Naive B cell (primary cell): ENCODE measurements around the gene DIPK1A. TPM values are rescaled to one million over a fixed set of nuclear protein-coding genes. Genes with fewer than 3 reads are reported as not detected.
"Not testable (repeated sequence)": the region's sequence is repeated elsewhere in the genome, so short reads cannot be mapped to it uniquely, and the experiment has no call there.

Experiments used
- ATAC-seq, 2 donors: fragments of 150-1000 bp; cut with Tn5 transposase; 2 replicates each; pipeline ENCODE4 v1.10.0; 2021; ENCODE audit warnings: low read depth in 2 of 2, mild to moderate bottlenecking in 2 of 2, moderate library complexity in 2 of 2
- DNase-seq: peaks from one replicate; pipeline ENCODE4 v3.0.0; 2022
- H3K27ac Mint-ChIP-seq, 6 donors: one replicate each; pipeline ENCODE4 v1.8.0; 2020 to 2022; ENCODE audit warnings: mild to moderate bottlenecking in 6 of 6, mixed read lengths in 6 of 6, moderate library complexity in 5 of 6, inconsistent platforms in 2 of 6
- H3K27me3 Mint-ChIP-seq, 3 donors: one replicate each; pipeline ENCODE4 v1.8.0; 2021 to 2022; ENCODE audit warnings: mixed read lengths in 3 of 3, mild to moderate bottlenecking in 1 of 3
- H3K36me3 Mint-ChIP-seq, 2 donors: one replicate each; pipeline ENCODE4 v1.8.0; 2020 to 2022; ENCODE audit warnings: mixed read lengths in 2 of 2, inconsistent platforms in 1 of 2, mild to moderate bottlenecking in 1 of 2
- H3K4me1 Mint-ChIP-seq, 3 donors: one replicate each; pipeline ENCODE4 v1.8.0; 2020 to 2022; ENCODE audit warnings: mixed read lengths in 3 of 3, inconsistent platforms in 1 of 3, mild to moderate bottlenecking in 1 of 3, moderate library complexity in 1 of 3
- H3K4me3 Mint-ChIP-seq, 8 donors: one replicate each; pipeline ENCODE4 v1.8.0; 2020 to 2022; ENCODE audit warnings: mild to moderate bottlenecking in 8 of 8, mixed read lengths in 8 of 8, moderate library complexity in 8 of 8, inconsistent platforms in 2 of 8
- H3K9me3 Mint-ChIP-seq, 7 donors: one replicate each; pipeline ENCODE4 v1.8.0; 2020 to 2022; ENCODE audit warnings: mixed read lengths in 7 of 7, mild to moderate bottlenecking in 5 of 7, inconsistent platforms in 2 of 7, moderate library complexity in 1 of 7
- polyA plus RNA-seq, 6 donors: library from polyadenylated mRNA; unstranded; fragments of 300-500 nt; fragmentation: Illumina TruSeq; gene quantifications; one replicate each; pipeline ENCODE4 v1.2.3, GENCODE V29; 2021; ENCODE audit warnings: low read depth in 6 of 6

Gene DIPK1A
- polyA plus RNA-seq, 6 donors from 2014 or later, result 26.0 to 57.3 (median 32.4) TPM

- peak overlapping the region in 1 of 8 donors; percentile 50 for H3K4me3 Mint-ChIP-seq
- no peak for ATAC-seq
- no peaks in the 10 kb centered on the region for H3K9me3 Mint-ChIP-seq
- no peaks in the 10 kb centered on the region for H3K36me3 Mint-ChIP-seq
- DNase-seq, result no peak
- H3K27me3 Mint-ChIP-seq, result no peaks in the 10 kb centered on the region
- peaks cover 26 to 48% (median 36%) of the 10 kb centered on the region in 3 donors for H3K4me1 Mint-ChIP-seq
- H3K27ac Mint-ChIP-seq, result peak overlapping the region in 1 of 6 donors; percentile 29
Measured at GRCh38 chr1:92993581-92993980, 32.3 kb upstream of the DIPK1A start.

- Mint-ChIP-seq H3K4me1 (peaks cover 26 to 48% (median 36%) of the 10 kb centered on the region in 3 donors), H3K4me3 (peak overlapping the region in 2 of 8 donors; percentile 50 to 54), H3K36me3 (no peaks in the 10 kb centered on the region), H3K27ac (no peak overlapping the region), H3K27me3 (no peaks in the 10 kb centered on the region), H3K9me3 (no peaks in the 10 kb centered on the region)
- no peak for DNase-seq
- no peak for ATAC-seq
Measured at GRCh38 chr1:92992877-92993276, 31.6 kb upstream of the DIPK1A start.

- ATAC-seq (no peak), DNase-seq (no peak)
- peaks cover 26 to 48% (median 36%) of the 10 kb centered on the region in 3 donors for H3K4me1 Mint-ChIP-seq
- no peaks in the 10 kb centered on the region for H3K36me3 Mint-ChIP-seq
- no peaks in the 10 kb centered on the region for H3K9me3 Mint-ChIP-seq
- H3K27me3 Mint-ChIP-seq, result no peaks in the 10 kb centered on the region
- H3K4me3 Mint-ChIP-seq, result peak overlapping the region in 3 of 8 donors; percentile 19 to 51 (median 26)
- H3K27ac Mint-ChIP-seq, result peak overlapping the region in 4 of 6 donors; percentile 13 to 92 (median 48)
Measured at GRCh38 chr1:92992054-92992453, 30.8 kb upstream of the DIPK1A start.

- peaks cover 26 to 48% (median 36%) of the 10 kb centered on the region in 3 donors for H3K4me1 Mint-ChIP-seq
- H3K27ac Mint-ChIP-seq, result peak overlapping the region in 5 of 6 donors; percentile 12 to 88 (median 79)
- no peaks in the 10 kb centered on the region for H3K36me3 Mint-ChIP-seq
- ATAC-seq, result peak; percentile 35 to 60
- peak overlapping the region; percentile 12 to 76 (median 62) for H3K4me3 Mint-ChIP-seq
- no peaks in the 10 kb centered on the region for H3K9me3 Mint-ChIP-seq
- no peak for DNase-seq
- no peaks in the 10 kb centered on the region for H3K27me3 Mint-ChIP-seq
Measured at GRCh38 chr1:92990828-92991227, 29.6 kb upstream of the DIPK1A start.

GRCh38 chr1:92989936-92990583 lies 28.8 kb upstream of the DIPK1A start:
- DNase-seq (no peak), ATAC-seq (no peak)
- Mint-ChIP-seq H3K9me3 (no peaks in the 10 kb centered on the region), H3K36me3 (no peaks in the 10 kb centered on the region), H3K4me3 (peak overlapping the region in 4 of 8 donors; percentile 28 to 76 (median 57)), H3K27ac (peak overlapping the region in 3 of 6 donors; percentile 26 to 79 (median 43)), H3K27me3 (no peaks in the 10 kb centered on the region), H3K4me1 (peaks cover 26 to 48% (median 36%) of the 10 kb centered on the region in 3 donors)

- Mint-ChIP-seq H3K9me3 (no peaks in the 10 kb centered on the region), H3K36me3 (no peaks in the 10 kb centered on the region), H3K27me3 (no peaks in the 10 kb centered on the region), H3K4me1 (peaks cover 26 to 48% (median 41%) of the 10 kb centered on the region in 3 donors), H3K27ac (peak overlapping the region in 3 of 6 donors; percentile 20 to 51 (median 38)), H3K4me3 (no peak overlapping the region)
- ATAC-seq, result no peak
- no peak for DNase-seq
Measured at GRCh38 chr1:92989253-92989652, 28.0 kb upstream of the DIPK1A start.

- H3K27me3 Mint-ChIP-seq, result no peaks in the 10 kb centered on the region
- ATAC-seq (no peak), DNase-seq (no peak)
- H3K9me3 Mint-ChIP-seq, result no peaks in the 10 kb centered on the region
- no peak overlapping the region for H3K4me3 Mint-ChIP-seq
- H3K27ac Mint-ChIP-seq, result no peak overlapping the region
- peaks cover 25 to 35% (median 32%) of the 10 kb centered on the region in 3 donors for H3K4me1 Mint-ChIP-seq
- H3K36me3 Mint-ChIP-seq, result no peaks in the 10 kb centered on the region
Measured at GRCh38 chr1:92987462-92987861, 26.2 kb upstream of the DIPK1A start.

GRCh38 chr1:92985101-92985500 lies 23.8 kb upstream of the DIPK1A start:
- Mint-ChIP-seq H3K36me3 (no peaks in the 10 kb centered on the region), H3K27ac (peak overlapping the region in 1 of 6 donors; percentile 76), H3K4me1 (peaks cover 20 to 31% (median 30%) of the 10 kb centered on the region in 3 donors), H3K27me3 (no peaks in the 10 kb centered on the region), H3K4me3 (no peak overlapping the region), H3K9me3 (no peaks in the 10 kb centered on the region)
- ATAC-seq, result no peak
- DNase-seq, result no peak

- peaks cover 30 to 55% (median 46%) of the 10 kb centered on the region in 3 donors for H3K4me1 Mint-ChIP-seq
- H3K4me3 Mint-ChIP-seq, result peak overlapping the region in 7 of 8 donors; percentile 43 to 79 (median 55)
- peak overlapping the region; percentile 80 to 95 (median 94) for H3K27ac Mint-ChIP-seq
- DNase-seq (peak; percentile 27), ATAC-seq (peak; percentile 45 to 49)
- H3K27me3 Mint-ChIP-seq, result no peaks in the 10 kb centered on the region
- no peaks in the 10 kb centered on the region for H3K9me3 Mint-ChIP-seq
- H3K36me3 Mint-ChIP-seq, result no peaks in the 10 kb centered on the region
Measured at GRCh38 chr1:92980732-92981647, 19.7 kb upstream of the DIPK1A start.

GRCh38 chr1:92975551-92976232 lies 14.4 kb upstream of the DIPK1A start:
- Mint-ChIP-seq H3K4me1 (peaks cover 52 to 90% (median 68%) of the 10 kb centered on the region in 3 donors), H3K36me3 (no peaks in the 10 kb centered on the region), H3K9me3 (no peaks in the 10 kb centered on the region), H3K27ac (peak overlapping the region; percentile 34 to 98 (median 88)), H3K4me3 (peak overlapping the region; percentile 20 to 89 (median 70)), H3K27me3 (no peaks in the 10 kb centered on the region)
- ATAC-seq (peak; percentile 75 to 77), DNase-seq (peak; percentile 78)

- peak overlapping the region in 7 of 8 donors; percentile 41 to 83 (median 62) for H3K4me3 Mint-ChIP-seq
- peak overlapping the region; percentile 76 to 93 (median 86) for H3K27ac Mint-ChIP-seq
- not testable (repeated sequence) for H3K27me3 Mint-ChIP-seq
Measured at GRCh38 chr1:92974112-92974511, 12.8 kb upstream of the DIPK1A start.

GRCh38 chr1:92973203-92973897 lies 12.1 kb upstream of the DIPK1A start:
- Mint-ChIP-seq H3K27me3 (no peaks in the 10 kb centered on the region), H3K9me3 (no peaks in the 10 kb centered on the region), H3K27ac (peak overlapping the region; percentile 76 to 93 (median 86)), H3K4me1 (peaks cover 57 to 92% (median 64%) of the 10 kb centered on the region in 3 donors), H3K36me3 (no peaks in the 10 kb centered on the region), H3K4me3 (peak overlapping the region; percentile 41 to 88 (median 60))
- peak; percentile 54 for DNase-seq
- ATAC-seq, result peak; percentile 64 to 66

More at GRCh38 chr1:92974112-92974511, 12.8 kb upstream of the DIPK1A start:
- H3K9me3 Mint-ChIP-seq, H3K36me3 Mint-ChIP-seq, ATAC-seq, DNase-seq: not testable (repeated sequence)
- H3K4me1 Mint-ChIP-seq, result peaks cover 56 to 92% (median 65%) of the 10 kb centered on the region in 3 donors
